Liver (tissue), 3 donors: ENCODE measurements around the gene TMEM63B.
A peak's percentile ranks its signal among the peaks of the same experiment; 100 is the strongest.

Experiments
- CTCF ChIP-seq: fragments of 150-350 bp; IDR thresholded peaks from 2 replicates; pipeline ENCODE4 v1.5.1; 2017; ENCODE audit warnings: improper control_type of control experiment, low read depth, low read length; ENCODE audit not compliant: missing input control
- FOXA1 ChIP-seq: IDR thresholded peaks from 2 replicates; pipeline ENCODE4 v1.6.1; 2016; ENCODE audit warnings: antibody characterized with exemption
- MAX ChIP-seq: IDR thresholded peaks from 2 replicates; pipeline ENCODE4 v1.6.1; 2016; ENCODE audit warnings: antibody characterized with exemption
- RAD21 ChIP-seq, 2 donors: IDR thresholded peaks; 2 replicates each; pipeline ENCODE4 v1.6.1; 2016; ENCODE audit warnings: antibody characterized with exemption in 2 of 2, mild to moderate bottlenecking in 2 of 2
- SP1 ChIP-seq: IDR thresholded peaks from 2 replicates; pipeline ENCODE4 v1.6.1; 2018; ENCODE audit warnings: antibody characterized with exemption, mild to moderate bottlenecking
- TAF1 ChIP-seq: conservative IDR thresholded peaks from 2 replicates; pipeline ENCODE4 v1.6.1; 2016; ENCODE audit warnings: antibody characterized with exemption, mild to moderate bottlenecking
- YY1 ChIP-seq: IDR thresholded peaks from 2 replicates; pipeline ENCODE4 v1.6.1; 2016; ENCODE audit warnings: antibody characterized with exemption, mild to moderate bottlenecking
- ZBTB33 ChIP-seq: IDR thresholded peaks from 2 replicates; pipeline ENCODE4 v1.6.1; 2016; ENCODE audit warnings: antibody characterized with exemption
- donor health status: healthy.
- donor health status: healthy.

- no peak for TF ChIP-seq ZBTB33
- TF ChIP-seq RAD21 (IDR thresholded peaks at IDR 0.05) = peak; percentile 92 to 95
- TF ChIP-seq CTCF = peak; percentile 95
- no peak for TF ChIP-seq MAX
- no peak for TF ChIP-seq YY1
- TF ChIP-seq FOXA1 = no peak
- TF ChIP-seq SP1 = no peak
- TF ChIP-seq TAF1 = no peak
These were observed 30.7 kb upstream of the TMEM63B start for GRCh38 chr6:44096612-44097011.
